ENCODE measurements around the gene FAM98C.
A peak's percentile ranks its signal among the peaks of the same experiment; 100 is the strongest.
"Not testable (repeated sequence)": the region's sequence is repeated elsewhere in the genome, so short reads cannot be mapped to it uniquely, and the experiment has no call there.

The FAM98C gene

DNA sequence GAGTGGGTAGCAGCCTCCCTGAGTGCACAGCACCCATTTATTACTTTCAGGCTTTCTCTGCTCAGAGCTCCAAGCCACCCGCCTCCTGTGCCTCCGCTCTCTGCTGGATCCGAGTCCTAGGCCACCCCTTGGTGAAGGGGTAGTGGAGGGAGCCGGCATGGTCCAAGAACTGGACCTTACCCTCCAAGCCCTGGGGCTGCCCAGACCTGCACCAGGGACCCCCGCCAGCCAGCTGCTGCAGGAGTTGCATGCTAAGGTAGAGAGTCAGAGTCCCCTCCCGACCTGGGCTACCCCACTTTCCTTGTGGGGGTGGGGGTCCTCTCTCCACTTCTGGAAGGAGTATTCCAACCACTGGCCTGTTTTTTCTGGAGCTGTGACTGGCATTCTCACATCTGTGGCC is 2.0 kb downstream of the FAM98C start:
- Histone ChIP-seq H3K9me3 (ENCODE audit: control insufficient read depth, low read depth, low read length) (no peaks in the 10 kb centered on the region), H3K9ac (ENCODE audit: low read length) (no peak overlapping the region), H3K4me3 (ENCODE audit: low read length) (no peak overlapping the region), H3K27ac (ENCODE audit: low read length) (no peak overlapping the region), H3K27me3 (ENCODE audit: control insufficient read depth, insufficient read depth, low read length) (peaks cover 28% of the 10 kb centered on the region), H3K4me1 (ENCODE audit: control insufficient read depth, low read depth, low read length) (no peaks in the 10 kb centered on the region), H3K36me3 (ENCODE audit: control insufficient read depth, low read depth, low read length) (no peaks in the 10 kb centered on the region)

DNA sequence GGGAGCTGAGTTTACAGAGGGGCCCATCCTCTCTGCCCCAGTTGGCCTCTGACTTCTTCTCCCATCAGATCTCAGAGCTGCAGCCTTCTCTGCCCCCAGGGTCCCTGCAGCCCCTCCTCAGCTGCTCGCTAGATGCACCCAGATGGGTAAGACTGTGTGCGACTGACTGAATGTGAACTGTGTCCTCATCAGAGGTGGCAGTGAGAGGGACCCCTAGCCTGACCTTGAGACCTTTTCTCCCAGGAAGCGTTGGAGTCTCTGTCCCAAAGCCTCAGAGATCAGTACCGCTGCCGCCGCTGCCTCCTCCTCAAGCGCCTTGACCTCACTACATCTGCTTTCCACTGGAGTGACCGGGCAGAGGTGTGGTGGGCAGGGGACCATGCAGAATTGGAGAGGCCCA is 2.4 kb downstream of the FAM98C start:
- Histone ChIP-seq H3K9ac (ENCODE audit: low read length) (no peak overlapping the region), H3K9me3 (ENCODE audit: control insufficient read depth, low read depth, low read length) (no peaks in the 10 kb centered on the region), H3K27ac (ENCODE audit: low read length) (no peak overlapping the region), H3K4me1 (ENCODE audit: control insufficient read depth, low read depth, low read length) (no peaks in the 10 kb centered on the region), H3K4me3 (ENCODE audit: low read length) (no peak overlapping the region), H3K36me3 (ENCODE audit: control insufficient read depth, low read depth, low read length) (no peaks in the 10 kb centered on the region), H3K27me3 (ENCODE audit: control insufficient read depth, insufficient read depth, low read length) (peaks cover 24% of the 10 kb centered on the region)

DNA sequence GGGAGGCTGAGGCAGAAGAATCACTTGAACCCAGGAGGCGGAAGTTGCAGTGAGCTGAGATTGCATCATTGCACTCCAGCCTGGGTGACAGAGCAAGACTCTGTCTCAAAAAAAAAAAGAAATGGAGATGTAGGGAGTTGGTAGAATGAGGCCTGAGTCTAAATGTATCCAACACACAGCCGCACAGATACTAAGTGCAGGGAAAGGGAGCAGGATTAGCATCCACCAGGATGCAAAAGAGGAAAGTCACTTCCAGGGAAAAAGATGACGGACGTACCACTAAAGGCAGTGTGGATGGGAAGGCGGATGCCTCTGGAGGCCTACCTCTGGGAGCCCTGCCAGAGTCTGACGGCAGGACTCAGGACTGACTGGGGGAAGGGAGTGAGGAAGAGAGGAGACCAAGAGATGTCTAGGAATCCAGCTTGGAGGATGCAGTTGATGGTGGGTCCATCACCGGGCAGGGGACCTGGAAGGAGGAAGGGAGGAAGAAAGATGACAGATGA is 6.8 kb downstream of the FAM98C start:
- no peaks in the 10 kb centered on the region for H3K27me3 ChIP-seq (ENCODE audit: control insufficient read depth, insufficient read depth, low read length)
- no peaks in the 10 kb centered on the region for H3K36me3 ChIP-seq (ENCODE audit: control insufficient read depth, low read depth, low read length)
- no peaks in the 10 kb centered on the region for H3K9me3 ChIP-seq (ENCODE audit: control insufficient read depth, low read depth, low read length)
- no peak overlapping the region for H3K27ac ChIP-seq (ENCODE audit: low read length)
- H3K4me3 ChIP-seq (ENCODE audit: low read length): no peak overlapping the region
- no peaks in the 10 kb centered on the region for H3K4me1 ChIP-seq (ENCODE audit: control insufficient read depth, low read depth, low read length)
- no peak overlapping the region for H3K9ac ChIP-seq (ENCODE audit: low read length)

DNA sequence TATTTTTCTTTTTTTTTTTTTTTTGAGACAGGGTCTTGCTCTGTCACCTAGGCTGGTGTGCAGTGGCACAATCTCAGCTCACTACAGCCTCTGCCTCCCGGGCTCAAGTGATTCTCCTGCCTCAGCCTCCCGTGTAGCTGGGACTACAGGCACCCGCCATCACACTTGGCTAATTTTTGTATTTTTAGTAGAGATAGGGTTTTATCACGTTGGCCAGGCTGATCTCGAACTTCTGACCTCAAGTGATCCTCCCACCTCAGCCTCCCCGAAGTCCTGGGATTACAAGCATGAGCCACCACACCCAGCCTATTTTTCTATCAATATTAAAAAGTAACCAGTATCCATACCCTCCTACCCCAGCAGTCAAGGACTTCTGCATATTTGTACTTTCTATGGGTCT is 7.5 kb downstream of the FAM98C start:
- not testable (repeated sequence) for H3K9me3 ChIP-seq (ENCODE audit: control insufficient read depth, low read depth, low read length); H3K27ac ChIP-seq (ENCODE audit: low read length); H3K4me1 ChIP-seq (ENCODE audit: control insufficient read depth, low read depth, low read length); H3K36me3 ChIP-seq (ENCODE audit: control insufficient read depth, low read depth, low read length); H3K4me3 ChIP-seq (ENCODE audit: low read length); H3K27me3 ChIP-seq (ENCODE audit: control insufficient read depth, insufficient read depth, low read length); H3K9ac ChIP-seq (ENCODE audit: low read length)

DNA sequence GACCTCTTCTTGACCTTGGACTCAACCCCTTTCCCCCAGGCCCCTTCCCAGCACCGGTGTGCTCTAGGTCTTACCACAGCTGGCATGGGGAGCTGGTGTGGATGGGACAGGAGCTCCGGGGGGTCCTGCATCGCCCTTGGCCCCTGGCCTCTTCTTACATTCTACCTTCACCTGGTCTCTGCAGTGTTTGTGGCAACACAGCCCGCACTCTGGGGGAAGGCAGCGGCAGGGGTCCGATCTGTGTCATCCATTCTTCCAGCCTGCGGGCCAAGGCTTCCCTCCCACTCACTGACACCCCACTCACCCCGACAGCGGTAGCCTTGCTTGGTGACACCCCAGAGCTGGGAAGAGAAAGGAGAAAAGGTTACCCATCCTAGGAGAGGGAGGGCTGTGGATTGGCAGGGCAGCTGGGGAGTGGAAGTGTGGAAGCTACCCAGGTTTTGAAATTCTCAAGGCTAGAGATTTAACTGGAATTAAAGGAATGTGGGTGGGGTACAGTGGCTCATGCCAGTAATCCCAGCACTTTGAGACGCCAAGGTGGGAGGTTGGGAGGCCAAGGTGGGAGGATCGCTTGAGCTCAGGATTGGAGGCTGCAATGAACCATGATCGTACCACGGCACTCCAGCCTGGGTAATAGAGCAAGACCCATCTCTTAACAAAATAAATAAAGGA is 8.3 kb downstream of the FAM98C start:
- Histone ChIP-seq H3K4me1 (ENCODE audit: control insufficient read depth, low read depth, low read length) (no peaks in the 10 kb centered on the region), H3K36me3 (ENCODE audit: control insufficient read depth, low read depth, low read length) (no peaks in the 10 kb centered on the region), H3K27me3 (ENCODE audit: control insufficient read depth, insufficient read depth, low read length) (no peaks in the 10 kb centered on the region), H3K9ac (ENCODE audit: low read length) (no peak overlapping the region), H3K4me3 (ENCODE audit: low read length) (no peak overlapping the region), H3K9me3 (ENCODE audit: control insufficient read depth, low read depth, low read length) (no peaks in the 10 kb centered on the region), H3K27ac (ENCODE audit: low read length) (no peak overlapping the region)

DNA sequence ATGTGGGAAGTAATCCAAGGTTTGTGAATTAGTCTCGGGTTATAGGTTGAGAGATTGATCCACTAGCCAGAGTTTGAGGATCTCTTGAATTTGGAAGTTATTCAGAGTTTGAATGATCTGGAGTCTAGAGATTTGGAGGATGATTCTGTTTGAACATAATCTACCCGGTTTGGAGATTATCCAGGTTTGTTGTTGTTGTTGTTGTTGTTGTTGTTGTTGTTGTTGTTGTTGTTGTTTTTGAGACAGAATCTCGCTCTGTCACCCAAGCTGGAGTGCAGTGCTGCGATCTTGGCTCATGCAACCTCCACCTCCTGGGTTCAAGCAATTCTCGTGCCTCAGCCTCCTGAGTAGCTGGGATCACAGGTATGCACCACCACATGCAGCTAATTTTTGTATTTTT is 9.0 kb downstream of the FAM98C start:
- H3K36me3 ChIP-seq (ENCODE audit: control insufficient read depth, low read depth, low read length); H3K9me3 ChIP-seq (ENCODE audit: control insufficient read depth, low read depth, low read length); H3K4me3 ChIP-seq (ENCODE audit: low read length); H3K9ac ChIP-seq (ENCODE audit: low read length); H3K27ac ChIP-seq (ENCODE audit: low read length); H3K27me3 ChIP-seq (ENCODE audit: control insufficient read depth, insufficient read depth, low read length); H3K4me1 ChIP-seq (ENCODE audit: control insufficient read depth, low read depth, low read length): not testable (repeated sequence)

DNA sequence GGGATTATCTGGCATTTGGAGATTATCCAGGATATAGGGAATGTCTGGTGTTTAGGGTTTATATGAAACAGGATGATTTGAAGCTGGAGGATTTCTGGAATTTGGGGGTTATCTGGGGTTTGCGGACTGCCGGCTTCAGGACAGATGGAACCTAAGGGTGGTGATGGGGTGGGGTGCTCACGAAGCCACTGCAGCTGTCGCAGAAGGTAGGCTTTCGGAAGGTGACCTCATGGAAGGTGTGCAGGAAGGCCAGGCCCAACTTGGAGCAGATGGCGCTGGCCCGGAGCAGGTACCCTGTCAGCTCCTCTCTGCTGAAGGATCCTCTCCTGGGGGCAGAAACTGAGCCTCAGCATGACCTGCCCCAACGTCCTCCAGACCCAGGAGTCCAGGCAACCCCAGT is 9.6 kb downstream of the FAM98C start:
- Histone ChIP-seq H3K36me3 (ENCODE audit: control insufficient read depth, low read depth, low read length) (no peaks in the 10 kb centered on the region), H3K27me3 (ENCODE audit: control insufficient read depth, insufficient read depth, low read length) (no peaks in the 10 kb centered on the region), H3K9me3 (ENCODE audit: control insufficient read depth, low read depth, low read length) (no peaks in the 10 kb centered on the region), H3K4me3 (ENCODE audit: low read length) (no peak overlapping the region), H3K27ac (ENCODE audit: low read length) (no peak overlapping the region), H3K9ac (ENCODE audit: low read length) (no peak overlapping the region), H3K4me1 (ENCODE audit: control insufficient read depth, low read depth, low read length) (peaks cover 3% of the 10 kb centered on the region)

DNA sequence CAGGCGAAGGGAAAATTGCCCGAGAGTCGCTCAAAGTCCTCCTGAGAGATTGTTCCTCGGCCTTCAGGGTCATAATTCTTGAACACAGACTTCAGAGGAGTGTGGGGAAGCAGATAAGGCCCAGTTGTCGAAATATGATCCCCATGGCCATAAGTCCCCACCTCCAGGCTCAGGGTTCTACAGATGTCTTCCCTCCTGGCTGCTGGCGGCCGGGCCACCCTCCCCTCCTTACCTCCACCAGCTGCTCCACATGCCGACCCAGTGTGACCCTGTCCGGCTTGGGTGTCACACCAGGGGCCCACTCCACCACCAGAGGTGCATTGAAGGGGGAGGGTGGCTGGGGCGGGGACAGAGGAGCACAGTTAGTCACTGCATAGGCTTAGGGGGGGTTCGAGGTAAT is 10.1 kb downstream of the FAM98C start:
- Histone ChIP-seq H3K27me3 (ENCODE audit: control insufficient read depth, insufficient read depth, low read length) (no peaks in the 10 kb centered on the region), H3K4me1 (ENCODE audit: control insufficient read depth, low read depth, low read length) (peaks cover 5% of the 10 kb centered on the region), H3K4me3 (ENCODE audit: low read length) (no peak overlapping the region), H3K9me3 (ENCODE audit: control insufficient read depth, low read depth, low read length) (no peaks in the 10 kb centered on the region), H3K36me3 (ENCODE audit: control insufficient read depth, low read depth, low read length) (no peaks in the 10 kb centered on the region), H3K9ac (ENCODE audit: low read length) (no peak overlapping the region), H3K27ac (ENCODE audit: low read length) (no peak overlapping the region)

DNA sequence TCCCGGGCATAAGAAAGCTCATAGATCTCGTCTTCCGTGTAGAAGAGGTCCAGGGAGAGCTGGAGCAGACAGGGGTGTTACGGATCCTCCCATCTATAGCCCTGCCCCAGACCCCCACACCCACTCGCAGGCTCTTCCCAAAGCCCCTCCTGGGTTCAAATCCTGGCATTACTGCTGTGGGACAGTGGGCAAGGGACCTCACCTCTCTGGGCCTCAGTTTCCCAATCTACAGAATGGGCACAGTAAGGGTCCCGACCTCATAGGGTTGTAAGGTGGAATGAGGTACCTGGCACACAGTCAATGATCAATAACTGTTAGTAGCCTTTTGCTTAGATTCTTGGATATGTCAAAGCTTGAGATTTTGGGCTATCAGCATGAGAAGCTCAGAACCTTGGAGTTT is 10.5 kb downstream of the FAM98C start:
- Histone ChIP-seq H3K27me3 (ENCODE audit: control insufficient read depth, insufficient read depth, low read length) (peaks cover 2% of the 10 kb centered on the region), H3K9me3 (ENCODE audit: control insufficient read depth, low read depth, low read length) (no peaks in the 10 kb centered on the region), H3K9ac (ENCODE audit: low read length) (no peak overlapping the region), H3K4me1 (ENCODE audit: control insufficient read depth, low read depth, low read length) (peaks cover 5% of the 10 kb centered on the region), H3K36me3 (ENCODE audit: control insufficient read depth, low read depth, low read length) (no peaks in the 10 kb centered on the region), H3K4me3 (ENCODE audit: low read length) (no peak overlapping the region), H3K27ac (ENCODE audit: low read length) (no peak overlapping the region)

DNA sequence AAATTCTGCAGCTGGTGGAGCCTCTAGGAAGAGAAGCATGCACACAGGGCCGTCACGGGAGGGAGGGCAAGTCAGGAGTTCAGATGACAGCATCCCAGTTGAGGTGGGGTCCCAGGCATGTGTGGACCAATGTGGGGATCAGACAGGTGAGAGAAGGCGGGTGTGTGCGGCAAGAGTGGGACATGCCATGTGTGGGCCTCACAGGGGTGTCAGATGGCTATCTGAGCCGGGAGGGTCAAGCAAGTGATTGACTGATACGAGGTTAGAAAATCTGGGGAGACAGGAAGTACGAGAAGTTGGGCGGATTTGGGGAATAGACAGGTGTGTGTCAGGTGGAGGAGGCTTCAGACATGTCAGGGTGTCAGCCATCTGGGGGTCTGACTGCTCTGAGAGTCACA is 14.3 kb downstream of the FAM98C start:
- H3K9ac ChIP-seq (ENCODE audit: low read length): no peak overlapping the region
- no peak overlapping the region for H3K4me3 ChIP-seq (ENCODE audit: low read length)
- no peaks in the 10 kb centered on the region for H3K9me3 ChIP-seq (ENCODE audit: control insufficient read depth, low read depth, low read length)
- H3K27ac ChIP-seq (ENCODE audit: low read length): no peak overlapping the region
- H3K27me3 ChIP-seq (ENCODE audit: control insufficient read depth, insufficient read depth, low read length): peaks cover 13% of the 10 kb centered on the region
- H3K4me1 ChIP-seq (ENCODE audit: control insufficient read depth, low read depth, low read length): peaks cover 5% of the 10 kb centered on the region
- no peaks in the 10 kb centered on the region for H3K36me3 ChIP-seq (ENCODE audit: control insufficient read depth, low read depth, low read length)

DNA sequence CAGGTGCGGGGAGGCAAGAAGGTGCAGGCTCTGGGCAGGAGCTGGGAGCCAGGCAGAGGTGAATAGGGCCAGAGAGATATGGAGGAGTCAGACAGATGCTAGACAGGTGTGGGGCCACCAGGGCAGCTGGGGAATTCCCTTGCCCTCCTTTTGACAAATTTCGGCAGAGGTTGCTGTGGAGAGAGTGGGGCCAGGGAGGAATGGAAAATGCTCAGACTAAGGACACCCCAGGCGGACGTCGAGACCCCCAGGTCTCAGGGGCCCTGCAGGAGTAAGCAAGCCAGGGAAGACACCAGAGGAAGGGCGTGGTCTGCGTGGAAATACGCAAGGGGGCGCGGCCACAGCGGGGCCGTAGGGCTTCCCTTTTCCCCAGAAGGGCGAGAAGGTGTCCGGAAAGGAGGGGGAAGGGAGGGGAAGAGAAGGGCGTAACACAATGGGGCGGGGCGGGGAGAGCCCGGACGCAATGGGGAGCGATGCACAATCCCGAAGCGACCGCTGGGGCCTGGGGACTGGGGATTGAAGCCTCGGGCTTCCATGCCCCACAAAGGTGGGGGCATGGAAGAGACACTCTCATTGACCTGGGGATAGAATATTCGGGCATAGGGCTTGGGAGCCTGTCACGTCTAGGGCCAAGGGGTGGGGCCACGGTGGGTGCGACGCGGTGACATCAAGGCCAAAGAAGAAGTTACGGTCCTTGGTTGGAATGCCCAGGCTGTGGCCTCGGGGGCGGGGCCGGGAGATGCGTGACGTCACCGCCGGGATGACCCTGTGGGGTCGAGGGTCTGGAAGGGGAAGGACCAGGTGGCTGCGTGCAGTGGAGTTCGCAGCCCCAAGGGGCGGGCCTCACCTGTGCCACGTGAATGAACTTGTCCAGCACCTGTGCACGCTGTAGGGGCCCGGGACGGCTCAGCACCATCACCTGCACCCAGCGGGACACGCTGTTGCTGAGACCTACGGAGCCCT is 14.9 kb downstream of the FAM98C start:
- no peaks in the 10 kb centered on the region for H3K9me3 ChIP-seq (ENCODE audit: control insufficient read depth, low read depth, low read length)
- H3K27me3 ChIP-seq (ENCODE audit: control insufficient read depth, insufficient read depth, low read length): peaks cover 13% of the 10 kb centered on the region
- peak overlapping the region; percentile 77 for H3K4me3 ChIP-seq (ENCODE audit: low read length)
- H3K36me3 ChIP-seq (ENCODE audit: control insufficient read depth, low read depth, low read length): no peaks in the 10 kb centered on the region
- no peak overlapping the region for H3K9ac ChIP-seq (ENCODE audit: low read length)
- no peak overlapping the region for H3K27ac ChIP-seq (ENCODE audit: low read length)
- H3K4me1 ChIP-seq (ENCODE audit: control insufficient read depth, low read depth, low read length): peaks cover 5% of the 10 kb centered on the region
